ENCODE data around the gene XIRP1. TPM values are rescaled to one million over a fixed set of nuclear protein-coding genes. Genes with fewer than 3 reads are reported as not detected.
"Not testable (repeated sequence)": the region's sequence is repeated elsewhere in the genome, so short reads cannot be mapped to it uniquely, and the experiment has no call there.

The XIRP1 gene
- total RNA-seq, 1 donor from 2014 or later = not detected

- DNase-seq (ENCODE audit: low spot score) (no peak), ATAC-seq (peak; percentile 46)
Observed at GRCh38 chr3:39171860-39172259, 20.5 kb downstream of the XIRP1 start.

- not testable (repeated sequence) for DNase-seq (ENCODE audit: low spot score); ATAC-seq
Observed at GRCh38 chr3:39170877-39171276, 21.5 kb downstream of the XIRP1 start.

DNA sequence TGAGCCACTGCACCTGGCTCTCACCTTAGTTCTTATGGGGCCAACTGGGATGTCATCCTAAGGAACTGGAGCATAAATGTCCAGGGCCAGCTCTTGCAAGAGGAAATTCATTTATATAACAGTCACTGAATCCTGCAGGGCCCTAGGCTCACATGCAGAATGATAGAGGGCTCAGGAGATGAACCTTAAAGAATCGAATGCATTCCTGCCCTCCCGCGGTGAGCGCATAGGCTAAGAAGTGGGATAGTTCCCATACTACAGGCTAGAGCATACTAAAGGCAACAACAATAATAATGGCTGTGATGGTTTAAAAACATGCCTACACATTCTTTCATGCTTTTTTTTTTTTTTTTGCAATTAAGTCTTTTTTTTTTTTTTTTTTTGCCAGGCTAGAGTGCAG, 21.9 kb downstream of the XIRP1 start:
- no peak for ATAC-seq

DNA sequence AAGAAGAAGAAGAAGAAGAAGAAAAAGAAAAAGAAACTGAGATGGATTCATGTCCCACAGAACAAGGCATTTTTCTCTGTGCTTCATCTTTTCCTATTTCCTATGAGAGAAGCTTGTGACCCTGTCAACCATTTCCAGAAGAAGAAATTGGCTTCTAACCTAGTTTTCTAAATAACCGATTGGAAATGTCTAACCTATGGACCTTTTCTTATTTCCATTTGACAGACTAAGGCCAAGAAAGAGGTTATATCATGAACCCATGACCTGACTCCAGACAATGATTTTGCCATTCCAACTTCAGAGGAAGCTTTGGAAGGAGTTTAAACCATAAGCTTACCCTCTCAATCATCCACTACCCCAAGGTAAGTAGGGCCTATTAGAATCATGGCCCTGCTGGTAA, 22.7 kb downstream of the XIRP1 start:
- DNase-seq (ENCODE audit: low spot score) (no peak), ATAC-seq (no peak)

More for the DNA sequence above, 21.9 kb downstream of the XIRP1 start:
- no peak for DNase-seq (ENCODE audit: low spot score)

DNA sequence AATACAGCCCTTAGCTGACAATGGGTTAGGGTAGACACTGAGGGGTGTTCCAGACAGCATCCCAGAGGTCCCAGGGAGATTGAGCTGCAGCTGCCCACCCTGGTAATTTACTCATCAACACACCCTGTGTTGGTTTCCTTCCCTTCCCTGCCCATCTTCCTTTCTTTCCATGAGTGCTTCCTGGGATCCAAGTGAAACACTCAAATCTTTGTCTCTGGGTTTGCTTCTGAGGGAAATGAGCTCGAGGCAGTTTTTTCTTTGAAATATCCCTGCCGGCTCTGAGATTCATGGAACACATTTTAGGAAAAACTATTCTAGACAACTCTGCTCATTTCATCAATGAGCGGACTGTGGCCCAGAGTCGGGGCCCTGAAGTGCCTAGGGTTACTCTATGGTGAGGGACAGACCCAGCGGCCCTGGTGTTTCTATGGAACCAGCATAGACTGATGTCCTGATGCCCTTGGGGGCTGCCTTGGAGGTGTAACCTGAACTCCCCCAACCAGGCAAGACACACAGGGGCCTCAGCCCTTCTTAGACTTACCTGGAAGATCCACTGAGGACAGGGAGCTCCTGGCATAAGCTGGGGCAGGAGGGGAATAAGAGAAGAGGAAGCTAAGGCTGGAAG, 24.1 kb downstream of the XIRP1 start:
- DNase-seq (ENCODE audit: low spot score) (no peak), ATAC-seq (no peak)

DNA sequence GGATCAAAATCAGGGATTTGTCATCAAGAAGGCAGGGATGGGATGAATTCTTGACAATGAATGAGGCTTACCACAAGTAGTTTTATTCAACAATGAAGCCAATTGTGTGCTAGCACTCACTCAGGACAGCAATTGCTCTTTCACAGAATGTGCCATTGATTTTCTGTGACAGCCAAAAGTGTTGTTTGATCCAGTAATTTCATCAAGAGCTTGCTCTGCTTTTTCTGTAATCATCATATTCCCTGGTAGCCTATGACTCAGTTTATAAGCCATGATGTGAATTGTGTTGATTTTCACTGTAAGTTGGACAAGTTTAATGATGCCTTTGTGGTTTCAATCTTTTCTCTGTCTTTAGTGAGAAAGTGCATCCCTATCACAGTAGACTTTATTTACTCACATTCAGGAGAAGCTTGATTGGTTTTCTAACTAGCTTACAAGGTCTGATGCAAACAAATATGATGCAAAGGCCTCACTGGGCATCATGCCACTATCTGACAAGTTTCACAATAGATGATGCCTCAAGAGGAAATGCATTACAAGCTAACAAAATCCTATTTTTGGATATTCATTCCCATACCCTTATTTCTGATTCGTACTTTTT, 25.4 kb downstream of the XIRP1 start:
- ATAC-seq (peak; percentile 83), DNase-seq (ENCODE audit: low spot score) (peak; percentile 89)

DNA sequence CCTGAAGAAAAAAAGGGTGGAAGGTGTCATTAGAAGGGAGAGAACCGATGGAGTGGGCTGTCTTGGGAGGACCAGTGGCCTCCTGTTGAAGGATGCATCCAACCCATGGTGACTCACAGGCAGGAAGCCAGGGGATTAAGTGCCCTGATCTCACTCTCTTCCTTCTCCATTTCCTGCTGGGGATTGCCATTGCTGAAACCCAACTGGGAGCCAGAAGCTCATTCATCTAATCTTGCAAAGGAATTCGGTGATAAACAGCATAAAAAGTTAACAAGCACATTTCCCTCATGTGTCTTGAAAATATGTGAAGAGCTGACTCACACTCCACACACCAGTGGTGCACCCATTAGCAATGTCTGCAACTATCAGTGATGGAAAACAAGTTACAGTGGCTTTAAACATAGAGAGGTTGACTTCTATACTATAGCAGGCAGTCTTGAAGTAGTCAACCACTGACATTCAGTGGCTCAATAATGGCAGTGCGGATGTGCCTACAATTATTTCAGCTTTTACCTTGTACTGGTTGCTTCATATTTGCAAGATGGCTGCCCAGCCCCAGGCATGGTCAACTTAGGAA, 26.2 kb downstream of the XIRP1 start:
- ATAC-seq = peak; percentile 21
- no peak for DNase-seq (ENCODE audit: low spot score)

GRCh38 chr3:39165518-39165917, 26.9 kb downstream of the XIRP1 start:
- ATAC-seq (no peak), DNase-seq (ENCODE audit: low spot score) (no peak)

DNA sequence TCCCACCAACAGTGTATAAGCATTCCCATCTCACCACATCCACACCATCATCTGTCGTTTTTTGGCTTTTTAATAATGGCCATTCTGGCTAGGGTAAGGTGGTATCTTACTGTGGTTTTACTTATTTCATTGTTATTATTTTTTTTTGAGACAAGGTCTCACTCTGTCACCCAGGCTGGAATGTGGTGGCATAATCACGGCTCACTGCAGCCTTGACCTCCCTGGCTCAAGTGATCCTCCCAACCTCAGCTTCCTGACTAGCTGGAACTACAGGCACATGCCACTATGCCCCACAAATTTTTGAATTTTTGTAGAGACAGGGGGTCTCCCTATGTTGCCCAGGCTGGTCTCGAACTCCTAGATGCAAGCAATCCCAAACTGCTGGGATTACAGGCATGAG, 28.0 kb downstream of the XIRP1 start:
- ATAC-seq = no peak
- no peak for DNase-seq (ENCODE audit: low spot score)

- no peak for ATAC-seq
- no peak for DNase-seq (ENCODE audit: low spot score)
Observed at GRCh38 chr3:39158148-39158715, 34.2 kb downstream of the XIRP1 start.

GRCh38 chr3:39157359-39157758, 35.0 kb downstream of the XIRP1 start:
- DNase-seq (ENCODE audit: low spot score) = no peak
- ATAC-seq = no peak

DNA sequence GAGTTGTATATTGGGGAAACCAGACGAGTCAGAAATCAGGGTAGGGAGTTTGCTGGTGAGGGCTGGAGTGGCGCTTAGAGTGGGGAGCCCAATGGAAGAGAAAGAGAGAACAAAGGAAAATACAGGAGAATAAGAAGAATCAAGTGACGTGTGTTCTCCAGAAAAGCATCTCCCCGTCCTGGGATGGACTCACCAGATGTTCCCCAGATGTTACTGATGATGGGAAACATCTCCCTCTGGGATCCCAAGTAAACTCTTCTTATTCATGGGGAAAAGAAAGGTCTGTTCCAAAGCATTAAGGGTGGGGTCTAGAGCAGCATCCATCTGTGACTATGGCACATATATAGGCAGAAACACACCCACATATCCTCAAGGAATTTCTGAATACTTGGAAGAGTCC, 36.0 kb downstream of the XIRP1 start:
- DNase-seq (ENCODE audit: low spot score) = no peak
- ATAC-seq = no peak

DNA sequence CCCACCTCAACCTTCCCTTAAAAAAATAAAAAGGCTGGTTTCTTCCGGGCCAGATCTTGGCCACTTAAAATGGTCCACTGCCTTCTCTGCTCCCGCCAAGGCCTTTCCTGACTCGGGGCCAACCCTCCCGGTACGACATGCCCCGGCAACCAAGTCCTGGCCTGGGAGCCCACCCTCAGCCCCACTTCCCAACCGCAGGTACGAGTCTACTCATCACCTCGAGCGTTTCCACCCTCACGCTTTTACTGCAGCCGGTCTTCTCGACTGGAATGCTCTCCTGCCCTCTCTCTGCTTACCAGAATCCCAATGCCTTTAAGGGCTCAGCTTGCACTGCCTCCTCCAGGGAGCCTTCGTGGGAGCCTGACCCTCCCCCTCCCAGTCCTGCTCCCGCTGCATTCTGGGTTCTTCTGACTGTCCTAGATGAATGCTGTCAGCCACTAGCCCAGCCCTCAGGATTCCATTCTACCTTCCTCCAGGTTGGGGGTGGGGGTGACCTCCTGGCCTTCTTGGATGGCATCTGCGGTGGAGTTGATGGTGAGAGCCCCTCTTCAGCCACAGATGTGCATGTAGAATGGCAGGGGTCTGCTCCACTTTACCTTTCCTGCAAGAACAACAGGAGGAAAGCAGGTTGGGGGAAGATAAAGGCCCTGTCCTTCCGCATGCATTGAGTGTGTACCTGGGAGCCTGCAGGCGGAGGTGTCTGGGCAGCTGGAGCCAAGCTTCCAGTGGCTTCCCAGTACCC, 37.9 kb downstream of the XIRP1 start:
- DNase-seq (ENCODE audit: low spot score) (peak; percentile 67), ATAC-seq (no peak)

GRCh38 chr3:39153977-39154279, 38.5 kb downstream of the XIRP1 start:
- DNase-seq (ENCODE audit: low spot score) (no peak), ATAC-seq (no peak)

GRCh38 chr3:39150803-39151631, 41.4 kb downstream of the XIRP1 start:
- ATAC-seq = peak; percentile 3

DNA sequence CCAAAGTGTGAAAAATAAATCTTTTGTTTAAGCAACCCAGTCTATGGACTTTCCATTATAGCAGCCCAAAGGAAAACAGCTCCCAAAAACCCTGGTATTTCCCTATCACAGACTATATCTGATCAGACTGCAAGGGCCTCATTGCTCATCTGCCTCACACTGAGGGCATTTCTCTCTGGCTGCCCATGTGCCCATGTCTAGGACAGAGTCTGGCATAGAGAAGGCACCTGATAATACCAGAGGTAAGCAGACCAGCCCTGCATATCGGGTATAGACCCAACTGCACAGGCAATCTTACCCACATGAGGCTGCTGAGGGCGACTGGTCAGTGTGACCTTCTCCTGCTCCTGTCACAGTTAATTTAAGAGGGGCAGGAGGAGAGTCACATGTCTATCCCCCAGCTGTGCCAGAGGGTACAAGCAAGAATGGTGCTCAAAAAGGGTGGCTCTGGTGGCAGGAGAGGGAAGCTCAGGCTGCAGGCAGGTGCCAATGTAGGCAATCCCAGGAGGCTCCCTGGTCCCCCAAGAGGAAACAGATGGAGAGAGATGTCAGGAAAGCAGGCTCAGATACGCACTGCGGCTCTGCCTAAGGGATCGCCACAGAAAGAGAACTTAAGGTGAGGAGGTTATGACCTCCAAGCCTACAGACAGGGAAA, 42.1 kb downstream of the XIRP1 start:
- peak; percentile 45 for DNase-seq (ENCODE audit: low spot score)

More at GRCh38 chr3:39150803-39151631, 41.4 kb downstream of the XIRP1 start:
- peak; percentile 68 for DNase-seq (ENCODE audit: low spot score)

GRCh38 chr3:39149498-39150147, 42.8 kb downstream of the XIRP1 start:
- ATAC-seq (no peak), DNase-seq (ENCODE audit: low spot score) (no peak)

More for the DNA sequence above, 42.1 kb downstream of the XIRP1 start:
- ATAC-seq = no peak

GRCh38 chr3:39149059-39149455, 43.3 kb downstream of the XIRP1 start:
- ATAC-seq = no peak
- no peak for DNase-seq (ENCODE audit: low spot score)

- no peak for DNase-seq (ENCODE audit: low spot score)
Observed at GRCh38 chr3:39148435-39149058, 43.8 kb downstream of the XIRP1 start.

More at GRCh38 chr3:39148435-39149058, 43.8 kb downstream of the XIRP1 start:
- no peak for ATAC-seq
